GM23338 (cell line): Measurements from ENCODE around the gene ZBTB45. TPM values are rescaled to one million over a fixed set of nuclear protein-coding genes. Genes with fewer than 3 reads are reported as not detected.
"Not testable (repeated sequence)": the region's sequence is repeated elsewhere in the genome, so short reads cannot be mapped to it uniquely, and the experiment has no call there.

Experiments
- ATAC-seq: fragments of 200-7000 bp; cut with Tn5 transposase; 3 replicates; pipeline ENCODE4 v1.9.1; 2020
- DNase-seq: peaks from one replicate; pipeline ENCODE4 v3.0.0-alpha.2; 2015; ENCODE audit warnings: low spot score
- H2AFZ ChIP-seq: fragments of 200-600 bp; sonication (generic); 2 replicates; pipeline ENCODE4 v1.8.0; 2016; ENCODE audit warnings: antibody characterized with exemption, mild to moderate bottlenecking, moderate library complexity
- H3F3A ChIP-seq: fragments of 200-600 bp; sonication (generic); replicated peaks from 2 replicates; pipeline ENCODE4 v1.8.0; 2017; ENCODE audit warnings: antibody characterized with exemption, mixed run types, low read depth
- H3K27ac ChIP-seq: fragments of 200-600 bp; sonication (generic); 2 replicates; pipeline ENCODE4 v1.6.1; 2016; ENCODE audit warnings: low read depth
- H3K27me3 ChIP-seq: fragments of 200-600 bp; sonication (generic); 2 replicates; pipeline ENCODE4 v1.8.0; 2016; ENCODE audit warnings: mild to moderate bottlenecking, mixed run types, moderate library complexity; ENCODE audit not compliant: insufficient read depth
- H3K36me3 ChIP-seq: fragments of 200-600 bp; sonication (generic); 2 replicates; pipeline ENCODE4 v1.8.0; 2016; ENCODE audit warnings: mild to moderate bottlenecking; ENCODE audit not compliant: insufficient read depth
- H3K4me1 ChIP-seq: fragments of 200-600 bp; sonication (generic); 2 replicates; pipeline ENCODE4 v1.8.0; 2016; ENCODE audit warnings: mild to moderate bottlenecking, moderate library complexity; ENCODE audit not compliant: insufficient read depth
- H3K4me2 ChIP-seq: fragments of 200-600 bp; sonication (generic); 2 replicates; pipeline ENCODE4 v1.7.1; 2017; ENCODE audit warnings: mixed run types
- H3K4me3 ChIP-seq: fragments of 200-600 bp; sonication (generic); 2 replicates; pipeline ENCODE4 v1.6.1; 2016; ENCODE audit warnings: mixed run types
- H3K79me2 ChIP-seq: fragments of 200-600 bp; sonication (generic); replicated peaks from 2 replicates; pipeline ENCODE4 v1.8.0; 2017; ENCODE audit warnings: mild to moderate bottlenecking; ENCODE audit not compliant: insufficient read depth
- H3K9me2 ChIP-seq: fragments of 200-600 bp; sonication (generic); 2 replicates; pipeline ENCODE4 v1.8.0; 2017; ENCODE audit not compliant: insufficient read depth
- H4K20me1 ChIP-seq: fragments of 200-600 bp; sonication (generic); replicated peaks from 2 replicates; pipeline ENCODE4 v1.8.0; 2017; ENCODE audit warnings: mild to moderate bottlenecking; ENCODE audit not compliant: insufficient read depth
- H3K27ac Mint-ChIP-seq: 2 replicates; pipeline ENCODE4 v1.8.0; 2020; ENCODE audit warnings: inconsistent platforms, mild to moderate bottlenecking, moderate library complexity, mixed read lengths
- H3K27me3 Mint-ChIP-seq: 3 replicates; pipeline ENCODE4 v1.8.0; 2022; ENCODE audit warnings: low read depth, mild to moderate bottlenecking, moderate library complexity, mixed read lengths, inconsistent platforms; ENCODE audit not compliant: insufficient read depth, poor library complexity
- H3K36me3 Mint-ChIP-seq: 3 replicates; pipeline ENCODE4 v1.8.0; 2021; ENCODE audit warnings: low read depth, mild to moderate bottlenecking, inconsistent platforms, moderate library complexity, mixed read lengths
- H3K4me1 Mint-ChIP-seq: 3 replicates; pipeline ENCODE4 v1.8.0; 2020; ENCODE audit warnings: mild to moderate bottlenecking, inconsistent platforms, mixed read lengths
- H3K4me3 Mint-ChIP-seq: 3 replicates; pipeline ENCODE4 v1.8.0; 2021; ENCODE audit warnings: moderate library complexity, mild to moderate bottlenecking, inconsistent platforms, mixed read lengths
- H3K9me3 Mint-ChIP-seq: 3 replicates; pipeline ENCODE4 v1.8.0; 2020; ENCODE audit warnings: moderate library complexity, mild to moderate bottlenecking, inconsistent platforms, mixed read lengths
- CREB1 ChIP-seq: fragments of 250-450 bp; sonication (Bioruptor Pico); IDR thresholded peaks from 2 replicates; pipeline ENCODE4 v1.5.0; 2020; ENCODE audit warnings: low read depth, mild to moderate bottlenecking, moderate library complexity
- ETS1 ChIP-seq: IDR thresholded peaks from 2 replicates; pipeline ENCODE4 v1.6.1; 2016; ENCODE audit warnings: antibody characterized with exemption
- EZH2phosphoT487 ChIP-seq: fragments of 200-600 bp; sonication (generic); IDR thresholded peaks from one replicate; pipeline ENCODE4 v1.8.1; 2018; ENCODE audit warnings: antibody characterized with exemption; ENCODE audit not compliant: unreplicated experiment
- POLR2AphosphoS5 ChIP-seq: IDR thresholded peaks from 2 replicates; pipeline ENCODE4 v1.6.1; 2016; ENCODE audit warnings: antibody characterized with exemption, low read depth
- polyA plus RNA-seq: library from polyadenylated mRNA; unstranded; fragments of >200 nt; fragmentation: Nextera tagmentation; extraction: Ambion mirVana; gene quantifications from 2 replicates; pipeline ENCODE4 v1.2.1, GENCODE V29; 2016
- total RNA-seq: library from RNA; depleted of rRNA; stranded (reverse); fragments of >200 nt; shearing (Covaris generic); gene quantifications from 2 replicates; pipeline ENCODE4 v1.2.3, GENCODE V29; 2014
- TF ChIP-seq, protein P1 (sequence below): fragments of 250-450 bp; sonication (Bioruptor Pico); IDR thresholded peaks from 2 replicates; pipeline ENCODE4 v1.5.0; 2020; ENCODE audit warnings: mild to moderate bottlenecking, moderate library complexity

The ZBTB45 gene
- total and polyA plus RNA-seq, 2 experiments from 2014 or later: 9.5 to 10.4 TPM

- TF ChIP-seq, protein P1, sequence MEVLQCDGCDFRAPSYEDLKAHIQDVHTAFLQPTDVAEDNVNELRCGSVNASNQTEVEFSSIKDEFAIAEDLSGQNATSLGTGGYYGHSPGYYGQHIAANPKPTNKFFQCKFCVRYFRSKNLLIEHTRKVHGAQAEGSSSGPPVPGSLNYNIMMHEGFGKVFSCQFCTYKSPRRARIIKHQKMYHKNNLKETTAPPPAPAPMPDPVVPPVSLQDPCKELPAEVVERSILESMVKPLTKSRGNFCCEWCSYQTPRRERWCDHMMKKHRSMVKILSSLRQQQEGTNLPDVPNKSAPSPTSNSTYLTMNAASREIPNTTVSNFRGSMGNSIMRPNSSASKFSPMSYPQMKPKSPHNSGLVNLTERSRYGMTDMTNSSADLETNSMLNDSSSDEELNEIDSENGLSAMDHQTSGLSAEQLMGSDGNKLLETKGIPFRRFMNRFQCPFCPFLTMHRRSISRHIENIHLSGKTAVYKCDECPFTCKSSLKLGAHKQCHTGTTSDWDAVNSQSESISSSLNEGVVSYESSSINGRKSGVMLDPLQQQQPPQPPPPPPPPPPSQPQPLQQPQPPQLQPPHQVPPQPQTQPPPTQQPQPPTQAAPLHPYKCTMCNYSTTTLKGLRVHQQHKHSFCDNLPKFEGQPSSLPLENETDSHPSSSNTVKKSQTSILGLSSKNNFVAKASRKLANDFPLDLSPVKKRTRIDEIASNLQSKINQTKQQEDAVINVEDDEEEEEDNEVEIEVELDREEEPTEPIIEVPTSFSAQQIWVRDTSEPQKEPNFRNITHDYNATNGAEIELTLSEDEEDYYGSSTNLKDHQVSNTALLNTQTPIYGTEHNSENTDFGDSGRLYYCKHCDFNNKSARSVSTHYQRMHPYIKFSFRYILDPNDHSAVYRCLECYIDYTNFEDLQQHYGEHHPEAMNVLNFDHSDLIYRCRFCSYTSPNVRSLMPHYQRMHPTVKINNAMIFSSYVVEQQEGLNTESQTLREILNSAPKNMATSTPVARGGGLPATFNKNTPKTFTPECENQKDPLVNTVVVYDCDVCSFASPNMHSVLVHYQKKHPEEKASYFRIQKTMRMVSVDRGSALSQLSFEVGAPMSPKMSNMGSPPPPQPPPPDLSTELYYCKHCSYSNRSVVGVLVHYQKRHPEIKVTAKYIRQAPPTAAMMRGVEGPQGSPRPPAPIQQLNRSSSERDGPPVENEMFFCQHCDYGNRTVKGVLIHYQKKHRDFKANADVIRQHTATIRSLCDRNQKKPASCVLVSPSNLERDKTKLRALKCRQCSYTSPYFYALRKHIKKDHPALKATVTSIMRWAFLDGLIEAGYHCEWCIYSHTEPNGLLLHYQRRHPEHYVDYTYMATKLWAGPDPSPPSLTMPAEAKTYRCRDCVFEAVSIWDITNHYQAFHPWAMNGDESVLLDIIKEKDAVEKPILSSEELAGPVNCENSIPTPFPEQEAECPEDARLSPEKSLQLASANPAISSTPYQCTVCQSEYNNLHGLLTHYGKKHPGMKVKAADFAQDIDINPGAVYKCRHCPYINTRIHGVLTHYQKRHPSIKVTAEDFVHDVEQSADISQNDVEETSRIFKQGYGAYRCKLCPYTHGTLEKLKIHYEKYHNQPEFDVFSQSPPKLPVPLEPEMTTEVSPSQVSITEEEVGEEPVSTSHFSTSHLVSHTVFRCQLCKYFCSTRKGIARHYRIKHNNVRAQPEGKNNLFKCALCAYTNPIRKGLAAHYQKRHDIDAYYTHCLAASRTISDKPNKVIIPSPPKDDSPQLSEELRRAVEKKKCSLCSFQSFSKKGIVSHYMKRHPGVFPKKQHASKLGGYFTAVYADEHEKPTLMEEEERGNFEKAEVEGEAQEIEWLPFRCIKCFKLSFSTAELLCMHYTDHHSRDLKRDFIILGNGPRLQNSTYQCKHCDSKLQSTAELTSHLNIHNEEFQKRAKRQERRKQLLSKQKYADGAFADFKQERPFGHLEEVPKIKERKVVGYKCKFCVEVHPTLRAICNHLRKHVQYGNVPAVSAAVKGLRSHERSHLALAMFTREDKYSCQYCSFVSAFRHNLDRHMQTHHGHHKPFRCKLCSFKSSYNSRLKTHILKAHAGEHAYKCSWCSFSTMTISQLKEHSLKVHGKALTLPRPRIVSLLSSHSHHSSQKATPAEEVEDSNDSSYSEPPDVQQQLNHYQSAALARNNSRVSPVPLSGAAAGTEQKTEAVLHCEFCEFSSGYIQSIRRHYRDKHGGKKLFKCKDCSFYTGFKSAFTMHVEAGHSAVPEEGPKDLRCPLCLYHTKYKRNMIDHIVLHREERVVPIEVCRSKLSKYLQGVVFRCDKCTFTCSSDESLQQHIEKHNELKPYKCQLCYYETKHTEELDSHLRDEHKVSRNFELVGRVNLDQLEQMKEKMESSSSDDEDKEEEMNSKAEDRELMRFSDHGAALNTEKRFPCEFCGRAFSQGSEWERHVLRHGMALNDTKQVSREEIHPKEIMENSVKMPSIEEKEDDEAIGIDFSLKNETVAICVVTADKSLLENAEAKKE (CRISPR knock-in tag): no peak
Measured at GRCh38 chr19:58544591-58545285, 25.1 kb upstream of the ZBTB45 start (continued).

GRCh38 chr19:58543826-58544590 lies 24.4 kb upstream of the ZBTB45 start, which contains the start of gene TRIM28:
Gene TRIM28, plus strand, starts transcription at chr19:58544064. Its CDS starts 694 bp downstream, at chr19:58544758.
- H3K36me3 ChIP-seq: peaks cover 24% of the 10 kb centered on the region
- peaks cover 37% of the 10 kb centered on the region for H3K79me2 ChIP-seq
- Mint-ChIP-seq H3K9me3 (peaks cover 5% of the 10 kb centered on the region; the same call in 2 of the 3 replicates), H3K27me3 (peaks cover 45% of the 10 kb centered on the region), H3K4me1 (peaks cover 22% of the 10 kb centered on the region), H3K27ac (peak within 1 kb of the TSS; percentile 100), H3K36me3 (peaks cover 44% of the 10 kb centered on the region), H3K4me3 (peak within 1 kb of the TSS; percentile 99)
- H4K20me1 ChIP-seq: peaks cover 37% of the 10 kb centered on the region
- H2AFZ ChIP-seq: no peak within 1 kb of the TSS
- peak within 1 kb of the TSS; percentile 98 for H3K4me2 ChIP-seq
- H3K4me3 ChIP-seq: peak within 1 kb of the TSS; percentile 99
- peak; percentile 95 for ATAC-seq
- no peaks in the 10 kb centered on the region for H3K9me2 ChIP-seq
- peak within 1 kb of the TSS; percentile 96 for H3K27ac ChIP-seq
- peaks cover 43% of the 10 kb centered on the region for H3F3A ChIP-seq
- H3K27me3 ChIP-seq: peaks cover 15% of the 10 kb centered on the region; the same call in 1 of the 2 replicates
- peak; percentile 98 for DNase-seq
- TF ChIP-seq EZH2phosphoT487 (no peak), POLR2AphosphoS5 (peak; percentile 93), CREB1 (CRISPR knock-in tag) (peak; percentile 98), ETS1 (peak; percentile 46; the same call in 1 of the 2 replicates)
- peaks cover 8% of the 10 kb centered on the region; the same call in 1 of the 2 replicates for H3K4me1 ChIP-seq

- Mint-ChIP-seq H3K4me3 (peak overlapping the region; percentile 89), H3K27me3 (peaks cover 42% of the 10 kb centered on the region), H3K36me3 (peaks cover 32% of the 10 kb centered on the region), H3K4me1 (peaks cover 23% of the 10 kb centered on the region)
- not testable (repeated sequence) for H3K9me2 ChIP-seq, DNase-seq, ATAC-seq, H3K9me3 Mint-ChIP-seq, H2AFZ ChIP-seq, H3K27ac Mint-ChIP-seq
- Histone ChIP-seq H3K27me3 (peaks cover 15% of the 10 kb centered on the region; the same call in 1 of the 2 replicates), H4K20me1 (peaks cover 28% of the 10 kb centered on the region), H3F3A (peaks cover 40% of the 10 kb centered on the region), H3K36me3 (peaks cover 14% of the 10 kb centered on the region), H3K4me1 (peaks cover 10% of the 10 kb centered on the region; the same call in 1 of the 2 replicates), H3K27ac (peak overlapping the region; percentile 96; the same call in 1 of the 2 replicates), H3K4me2 (peak overlapping the region; percentile 78), H3K4me3 (peak overlapping the region; percentile 99), H3K79me2 (peaks cover 31% of the 10 kb centered on the region)
Measured at GRCh38 chr19:58542641-58543372, 23.2 kb upstream of the ZBTB45 start.
